Stimulated activated CD8-positive, alpha-beta memory T cell treated with anti-CD3 and anti-CD28 coated beads, Interleukin-15, amount 100 ng/mL, for 24 hours (primary cell): Measurements from ENCODE around the gene ARTN.

Experiments used
- DNase-seq: peaks from one replicate; pipeline ENCODE4 v3.0.0-alpha.2; 2020; ENCODE audit warnings: low read depth

Gene ARTN, protein sequence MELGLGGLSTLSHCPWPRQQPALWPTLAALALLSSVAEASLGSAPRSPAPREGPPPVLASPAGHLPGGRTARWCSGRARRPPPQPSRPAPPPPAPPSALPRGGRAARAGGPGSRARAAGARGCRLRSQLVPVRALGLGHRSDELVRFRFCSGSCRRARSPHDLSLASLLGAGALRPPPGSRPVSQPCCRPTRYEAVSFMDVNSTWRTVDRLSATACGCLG

DNA sequence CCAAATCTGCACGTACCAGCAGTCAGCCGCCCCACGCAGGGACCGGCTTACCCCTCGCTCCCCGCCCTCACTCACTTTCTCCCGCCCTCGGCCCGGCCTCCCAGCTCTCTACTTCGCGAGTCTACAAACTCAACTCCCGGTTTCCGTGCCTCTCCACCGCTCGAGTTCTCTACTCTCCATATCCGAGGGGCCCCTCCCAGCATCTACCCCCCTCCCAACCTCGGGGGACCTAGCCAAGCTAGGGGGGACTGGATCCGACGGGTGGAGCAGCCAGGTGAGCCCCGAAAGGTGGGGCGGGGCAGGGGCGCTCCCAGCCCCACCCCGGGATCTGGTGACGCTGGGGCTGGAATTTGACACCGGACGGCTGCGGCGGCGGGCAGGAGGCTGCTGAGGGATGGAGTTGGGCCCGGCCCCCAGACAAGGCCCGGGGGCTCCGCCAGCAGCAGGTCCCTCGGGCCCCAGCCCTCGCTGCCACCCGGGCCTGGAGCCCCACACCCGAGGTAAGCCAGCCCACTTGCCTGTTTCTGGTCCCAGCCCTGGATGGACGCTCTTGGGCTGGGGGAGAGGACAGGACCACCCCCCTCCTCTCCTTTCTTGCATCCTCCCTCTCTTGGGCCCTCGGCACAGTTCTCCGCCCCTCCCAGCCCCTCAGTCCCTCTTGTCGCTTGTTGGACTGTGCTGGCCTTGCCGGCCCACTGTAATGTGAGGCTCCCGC is at the start of gene ARTN:
ARTN (plus strand) TSS at position 416 of the 715 bp plus-strand sequence. CDS start 1,856 bp downstream, outside the sequence.
- no peak for DNase-seq

- no peak for DNase-seq
Observed at GRCh38 chr1:43885279-43885801, 48.3 kb upstream of the ARTN start.

DNA sequence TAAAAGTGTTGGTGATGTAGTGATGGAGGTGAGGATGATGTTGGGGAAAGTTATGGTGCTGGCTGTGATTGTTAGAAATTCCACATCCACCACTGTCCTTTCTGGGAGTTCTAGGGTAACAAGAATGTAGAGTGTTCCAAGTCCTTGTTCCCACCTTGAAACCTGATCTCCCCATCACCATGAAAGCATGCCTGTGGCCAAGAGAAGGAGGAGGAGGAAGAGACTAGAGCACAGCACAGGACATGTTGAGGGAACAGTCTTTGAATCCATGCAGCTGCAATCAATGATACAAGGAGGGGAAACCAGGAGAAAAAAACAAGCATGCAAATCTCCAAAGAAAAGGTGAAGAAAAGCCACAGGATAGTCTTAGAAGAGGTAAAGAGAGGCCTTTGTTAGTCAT is 45.9 kb upstream of the ARTN start:
- DNase-seq, result no peak

DNA sequence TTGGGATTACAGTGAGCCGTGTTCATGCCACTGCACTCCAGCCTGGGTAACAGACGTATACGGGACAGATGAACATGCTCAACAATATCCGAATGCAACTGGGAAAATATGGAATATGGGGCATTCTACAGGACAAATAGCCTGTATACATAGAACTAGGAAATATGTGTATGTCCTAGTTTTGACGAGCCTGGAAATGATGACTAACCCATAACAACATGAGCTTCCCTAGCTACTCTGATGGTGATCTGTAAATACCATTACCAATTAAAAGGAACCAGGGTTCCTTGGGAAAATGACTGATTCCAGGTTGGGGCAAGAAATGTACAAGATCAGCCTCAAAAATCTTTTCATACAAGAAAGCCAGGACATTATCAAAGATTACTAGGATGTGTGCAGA is 42.8 kb upstream of the ARTN start:
- DNase-seq, result no peak

DNA sequence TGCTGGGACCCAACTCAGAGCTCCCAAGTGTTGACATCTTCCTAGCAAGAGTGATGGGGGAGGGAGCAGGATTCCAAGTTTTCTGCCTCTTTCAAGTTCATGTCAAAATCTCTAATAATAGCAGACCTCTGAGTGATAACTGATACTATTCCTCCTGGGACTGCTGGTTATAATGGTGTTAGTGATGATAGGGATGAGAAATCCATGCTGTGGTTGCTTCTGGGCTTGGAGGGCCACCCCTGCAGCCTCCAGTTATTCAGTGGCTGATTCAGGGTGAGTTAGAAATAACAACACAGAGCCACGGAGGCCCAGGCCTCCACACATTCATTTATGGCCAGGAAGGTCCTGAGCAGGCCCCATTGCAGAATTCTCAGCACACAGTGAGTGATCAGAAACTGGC is 40.6 kb upstream of the ARTN start:
- no peak for DNase-seq

DNA sequence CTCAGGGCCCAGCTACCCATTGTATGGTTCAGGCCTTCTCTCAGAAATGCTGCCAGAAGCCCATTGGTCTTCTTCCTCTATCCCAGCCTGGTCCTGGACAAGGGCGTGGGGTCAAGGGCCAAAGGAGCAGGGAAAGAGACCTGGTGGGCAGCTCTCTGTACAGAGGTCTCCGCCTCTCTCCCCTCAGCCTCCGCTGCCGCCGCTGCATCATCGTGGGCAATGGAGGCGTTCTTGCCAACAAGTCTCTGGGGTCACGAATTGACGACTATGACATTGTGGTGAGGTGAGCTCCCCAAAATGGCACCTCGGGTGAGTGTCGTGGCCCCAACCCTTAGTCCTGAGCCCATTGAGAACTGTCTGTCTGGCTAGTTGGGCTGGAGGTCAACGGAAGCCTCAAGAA is 34.6 kb upstream of the ARTN start:
- DNase-seq, result no peak

DNA sequence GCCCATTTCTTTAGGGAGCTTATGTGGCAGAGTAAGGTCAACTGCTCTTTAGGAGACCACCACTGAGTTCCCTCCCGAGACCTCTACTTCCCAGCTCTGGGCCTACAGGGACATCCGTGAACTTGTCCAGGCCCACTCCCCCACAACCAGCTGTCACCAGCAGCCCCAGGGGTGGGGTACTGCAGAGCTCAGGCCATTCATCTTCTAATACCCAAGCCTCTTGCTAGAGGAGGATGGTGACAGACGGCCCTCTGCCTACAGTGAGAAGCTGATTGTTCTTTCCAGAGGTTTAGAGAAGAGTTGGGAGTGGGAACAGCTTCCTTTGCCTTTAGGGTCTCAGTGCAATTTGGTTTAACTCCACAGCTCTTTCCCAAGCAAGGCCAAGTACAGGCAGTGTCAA is 33.2 kb upstream of the ARTN start:
- no peak for DNase-seq

DNA sequence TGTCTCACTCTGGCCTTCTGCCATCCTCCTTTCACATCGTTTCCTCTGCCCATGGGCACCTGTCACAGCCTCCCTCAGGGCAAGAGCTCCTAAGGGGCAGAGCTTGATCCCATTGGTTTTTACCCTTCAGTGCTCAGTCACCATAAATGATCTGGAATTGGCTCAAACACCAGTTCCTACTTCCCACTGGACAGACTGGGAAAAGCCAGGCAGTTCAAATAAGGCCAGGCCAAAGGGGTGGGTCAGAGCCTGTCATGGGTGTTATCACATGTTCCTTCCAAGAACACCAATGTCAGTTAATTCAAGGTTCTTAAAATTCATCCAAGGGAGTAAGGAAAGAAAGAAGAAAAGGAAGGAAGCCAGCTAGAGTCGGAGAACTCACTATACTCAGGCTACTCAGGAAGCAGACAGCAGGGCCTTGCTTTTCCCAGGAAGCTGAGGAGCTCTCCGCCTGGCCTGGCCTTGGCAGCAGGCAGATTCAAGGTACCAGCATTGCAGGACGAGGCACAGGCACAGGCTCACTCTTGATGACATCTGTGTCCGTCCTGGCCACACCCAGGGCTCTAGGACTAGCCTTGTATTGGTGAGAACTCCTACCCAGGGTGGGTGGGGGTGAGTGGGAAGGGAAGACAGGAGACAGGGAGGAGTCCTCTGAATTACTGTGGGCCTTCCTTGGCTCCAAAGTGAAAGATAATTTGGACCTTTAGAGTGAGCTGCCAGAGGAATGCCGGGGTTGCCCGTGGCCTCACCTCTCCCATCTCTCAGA is 32.2 kb upstream of the ARTN start:
- no peak for DNase-seq

GRCh38 chr1:43902058-43902831 is 31.4 kb upstream of the ARTN start:
- no peak for DNase-seq

GRCh38 chr1:43904660-43905551 is 28.7 kb upstream of the ARTN start:
- DNase-seq, result no peak

GRCh38 chr1:43908226-43908625 is 25.4 kb upstream of the ARTN start:
- no peak for DNase-seq

- DNase-seq, result no peak
Observed at GRCh38 chr1:43908858-43909257, 24.7 kb upstream of the ARTN start.

DNA sequence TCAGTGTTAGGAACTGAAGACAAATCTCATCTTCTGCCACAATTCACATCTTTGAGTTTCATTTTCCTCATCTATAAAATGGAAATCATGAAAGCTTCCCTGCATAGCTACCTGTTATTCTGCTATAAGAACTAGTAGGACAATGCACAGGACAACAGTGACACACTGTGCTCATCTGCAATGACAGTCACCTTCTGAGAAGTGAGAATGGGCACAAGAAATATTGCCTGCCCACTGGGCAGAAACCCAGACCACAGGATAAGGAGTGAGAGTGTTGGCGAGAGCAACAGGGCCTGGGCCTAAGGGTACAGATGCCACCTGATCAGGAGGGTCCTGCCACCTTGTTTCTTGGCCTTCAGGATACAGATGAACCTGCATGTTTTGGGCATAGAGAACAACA is 23.3 kb upstream of the ARTN start:
- DNase-seq, result no peak

GRCh38 chr1:43912607-43913006 is 21.0 kb upstream of the ARTN start:
- DNase-seq, result no peak

DNA sequence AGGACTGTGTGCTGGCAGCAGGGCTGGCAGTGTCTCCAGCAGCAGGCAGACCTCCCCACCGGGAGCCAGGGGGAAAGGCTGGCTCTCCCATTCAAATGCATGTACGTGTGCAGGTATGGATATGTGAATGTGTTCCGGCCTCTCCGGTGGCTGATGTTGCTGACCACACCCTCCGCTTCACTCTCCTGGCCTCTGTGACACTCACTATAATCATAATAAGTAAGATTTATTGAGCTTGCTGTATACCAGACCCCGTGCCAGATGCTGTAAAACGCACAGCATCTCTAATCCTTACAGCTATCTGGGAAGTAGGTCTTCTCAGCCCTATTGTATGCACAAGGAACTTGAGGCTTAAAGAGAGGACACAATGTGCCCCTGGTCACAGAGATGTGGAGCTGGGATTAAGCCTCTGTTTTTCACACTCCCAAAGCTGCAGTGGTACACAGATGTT is 20.5 kb upstream of the ARTN start:
- DNase-seq, result no peak

DNA sequence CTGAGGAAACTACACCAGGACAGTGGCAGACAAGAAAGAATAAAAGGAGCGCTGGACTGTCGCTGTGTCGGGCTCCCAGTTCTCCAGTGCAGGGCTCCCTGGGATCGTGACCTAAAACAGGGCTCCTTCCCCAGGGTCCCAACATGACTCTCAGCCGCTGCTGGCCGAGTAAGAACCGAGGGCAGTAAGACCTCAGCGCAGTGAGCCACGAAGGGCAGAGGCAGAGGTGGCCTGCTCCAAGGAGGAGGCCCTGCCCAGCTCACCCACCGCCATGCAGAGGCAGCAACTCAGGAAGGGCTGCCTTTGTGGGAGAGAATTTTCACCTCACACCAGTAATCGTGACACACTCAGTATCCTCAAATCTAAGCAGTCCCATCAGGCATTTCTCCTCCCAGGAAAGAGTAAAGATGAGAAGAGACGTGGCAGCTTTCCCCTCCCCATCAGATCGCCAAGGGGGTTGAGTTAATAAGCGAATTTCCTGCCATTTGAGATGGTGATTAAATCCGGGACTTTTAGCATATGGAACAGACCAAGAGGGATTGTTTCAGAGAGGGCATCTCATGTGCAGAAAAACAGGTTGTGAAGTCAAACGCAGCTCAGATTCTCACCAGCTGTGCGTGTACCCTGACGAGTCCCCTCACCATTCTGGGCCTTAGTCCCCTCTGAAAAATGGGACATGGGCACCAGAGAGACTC is 19.8 kb upstream of the ARTN start:
- DNase-seq, result no peak

GRCh38 chr1:43914576-43915525 is 18.8 kb upstream of the ARTN start:
- no peak for DNase-seq

GRCh38 chr1:43919906-43920305 is 13.7 kb upstream of the ARTN start:
- no peak for DNase-seq

DNA sequence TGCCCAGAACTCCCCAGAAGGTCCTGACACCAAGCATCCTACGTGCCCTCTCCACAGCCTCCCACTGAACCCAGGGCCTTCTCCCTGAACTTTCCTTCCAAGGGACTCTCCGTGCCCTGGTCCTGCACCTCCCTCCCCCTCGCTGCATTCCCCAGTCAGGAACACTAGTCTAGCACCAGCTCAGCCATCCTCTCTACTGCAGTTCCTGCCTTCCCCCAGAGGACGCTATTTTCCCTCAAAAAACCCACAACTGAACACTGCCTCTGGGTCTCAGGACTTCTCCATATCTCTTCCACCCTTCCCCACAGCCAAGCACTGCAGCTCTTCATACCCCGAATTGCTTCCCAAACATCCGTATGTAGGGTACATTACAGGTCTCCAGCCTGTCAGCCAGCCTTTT is 12.6 kb upstream of the ARTN start:
- no peak for DNase-seq
